GM13976 (cell line): ENCODE measurements around the gene RSPO1.
"Not testable (repeated sequence)": the region's sequence is repeated elsewhere in the genome, so short reads cannot be mapped to it uniquely, and the experiment has no call there.

Source experiments
- DNase-seq: peaks from one replicate; pipeline ENCODE4 v3.0.0; 2012; ENCODE audit warnings: low spot score
- in situ Hi-C: fragments of 300-500 bp; cut with MboI; formaldehyde crosslinking; loops from one replicate; pipeline ENCODE4 v1.12.0; 2022; ENCODE audit warnings: low sequenced_read_pairs, mixed read lengths, inconsistent platforms; ENCODE audit not compliant: unreplicated experiment
- TF ChIP-seq, protein P1 (sequence below): IDR thresholded peaks from 2 replicates; pipeline ENCODE4 v1.5.1; 2012; ENCODE audit warnings: borderline replicate concordance, mild to moderate bottlenecking; ENCODE audit not compliant: insufficient read depth; ENCODE audit errors: extremely low read depth, missing control alignments, control extremely low read depth

The RSPO1 gene, protein sequence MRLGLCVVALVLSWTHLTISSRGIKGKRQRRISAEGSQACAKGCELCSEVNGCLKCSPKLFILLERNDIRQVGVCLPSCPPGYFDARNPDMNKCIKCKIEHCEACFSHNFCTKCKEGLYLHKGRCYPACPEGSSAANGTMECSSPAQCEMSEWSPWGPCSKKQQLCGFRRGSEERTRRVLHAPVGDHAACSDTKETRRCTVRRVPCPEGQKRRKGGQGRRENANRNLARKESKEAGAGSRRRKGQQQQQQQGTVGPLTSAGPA

DNA sequence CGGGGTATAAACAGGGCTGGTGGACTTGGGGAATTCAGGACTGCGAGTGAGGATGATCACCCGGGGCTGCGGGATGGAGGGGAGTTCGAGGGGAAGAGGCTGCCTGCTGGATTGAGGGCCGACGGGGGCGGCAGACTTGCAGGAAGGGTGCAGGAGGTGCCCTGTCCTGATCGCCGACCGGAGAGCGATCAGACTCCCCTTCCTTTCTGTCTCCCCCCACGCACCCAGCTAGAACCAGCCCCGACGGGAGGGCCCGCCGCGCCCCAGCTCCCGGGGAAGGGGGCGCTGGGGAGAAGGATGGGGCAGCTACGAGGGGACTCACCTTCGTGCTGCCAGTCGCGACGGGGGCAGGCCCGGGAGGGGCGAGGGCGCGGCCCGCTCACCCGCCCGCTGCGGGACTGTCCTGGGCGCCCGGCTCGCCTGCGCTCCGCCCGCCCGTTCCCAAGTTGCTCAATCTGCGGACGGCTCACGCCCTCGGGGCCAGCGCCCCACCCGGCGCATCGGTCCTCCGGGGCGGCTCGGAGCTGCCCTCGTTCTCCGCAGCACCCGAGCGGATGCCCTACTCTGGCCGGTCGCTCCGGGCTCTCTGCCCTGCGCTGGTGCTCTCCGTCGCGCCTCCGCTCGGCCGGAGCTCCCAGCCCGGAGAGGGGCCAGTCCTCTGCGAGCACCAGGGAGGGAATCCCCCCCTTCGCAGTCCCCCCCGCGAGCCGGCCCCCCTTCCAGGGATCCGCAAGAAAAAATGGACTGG is at the start of gene RSPO1:
Gene RSPO1, minus strand, starts transcription at position 649 of the 748 bp plus-strand sequence. CDS start 5,231 bp downstream, outside the sequence.
- TF ChIP-seq, protein P1, sequence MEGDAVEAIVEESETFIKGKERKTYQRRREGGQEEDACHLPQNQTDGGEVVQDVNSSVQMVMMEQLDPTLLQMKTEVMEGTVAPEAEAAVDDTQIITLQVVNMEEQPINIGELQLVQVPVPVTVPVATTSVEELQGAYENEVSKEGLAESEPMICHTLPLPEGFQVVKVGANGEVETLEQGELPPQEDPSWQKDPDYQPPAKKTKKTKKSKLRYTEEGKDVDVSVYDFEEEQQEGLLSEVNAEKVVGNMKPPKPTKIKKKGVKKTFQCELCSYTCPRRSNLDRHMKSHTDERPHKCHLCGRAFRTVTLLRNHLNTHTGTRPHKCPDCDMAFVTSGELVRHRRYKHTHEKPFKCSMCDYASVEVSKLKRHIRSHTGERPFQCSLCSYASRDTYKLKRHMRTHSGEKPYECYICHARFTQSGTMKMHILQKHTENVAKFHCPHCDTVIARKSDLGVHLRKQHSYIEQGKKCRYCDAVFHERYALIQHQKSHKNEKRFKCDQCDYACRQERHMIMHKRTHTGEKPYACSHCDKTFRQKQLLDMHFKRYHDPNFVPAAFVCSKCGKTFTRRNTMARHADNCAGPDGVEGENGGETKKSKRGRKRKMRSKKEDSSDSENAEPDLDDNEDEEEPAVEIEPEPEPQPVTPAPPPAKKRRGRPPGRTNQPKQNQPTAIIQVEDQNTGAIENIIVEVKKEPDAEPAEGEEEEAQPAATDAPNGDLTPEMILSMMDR: no peak
- in situ Hi-C loops: no loop called here
- DNase-seq: no peak

DNA sequence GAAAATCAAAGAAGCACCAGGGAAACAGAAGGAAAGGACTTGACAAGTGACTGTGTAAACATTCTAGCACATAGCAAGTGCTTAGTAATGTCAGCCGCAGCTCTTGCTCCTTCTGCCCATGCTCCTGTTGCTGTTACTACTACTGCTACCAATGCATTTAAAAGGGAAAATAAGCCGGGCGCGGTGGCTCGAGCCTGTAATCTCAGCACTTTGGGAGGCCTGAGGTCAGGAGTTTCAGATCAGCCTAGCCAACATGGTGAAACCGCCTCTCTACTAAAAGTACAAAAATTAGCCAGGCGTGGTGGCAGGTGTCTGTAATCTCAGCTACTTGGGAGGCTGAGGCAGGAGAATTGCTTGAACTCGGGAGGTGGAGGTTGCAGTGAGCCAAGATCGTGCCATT is 49.5 kb upstream of the RSPO1 start:
- DNase-seq, in situ Hi-C loops: not testable (repeated sequence)

DNA sequence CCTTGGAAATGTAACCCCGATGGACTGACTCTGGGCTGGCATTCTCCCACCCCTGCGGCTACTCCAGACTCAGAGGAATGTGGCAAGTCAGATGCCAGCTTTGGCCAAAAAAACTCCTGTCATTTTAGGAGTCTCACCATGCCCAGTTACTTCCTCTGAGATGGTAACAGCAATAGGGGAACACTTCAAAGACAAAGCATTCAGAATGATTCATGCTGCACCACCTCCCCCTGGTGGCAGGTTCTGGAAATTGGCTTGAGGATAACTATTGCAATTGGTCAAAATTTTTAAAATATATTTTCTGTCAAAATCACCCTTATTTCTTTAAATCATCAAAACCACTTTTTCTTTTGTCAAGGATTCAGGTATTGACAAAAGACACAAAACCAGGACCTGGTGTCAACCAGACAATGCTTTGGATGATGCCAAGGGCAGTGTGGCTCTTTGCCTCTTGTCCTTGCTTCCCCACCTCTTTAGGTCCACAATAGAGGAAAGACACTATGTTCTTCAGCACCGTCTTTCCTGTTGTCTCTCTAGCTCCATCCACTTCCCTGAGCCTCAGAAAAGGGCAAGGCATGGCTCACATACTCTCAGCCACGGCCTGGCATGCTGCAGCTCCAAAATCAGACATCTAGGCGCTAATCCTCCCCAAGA is 47.8 kb upstream of the RSPO1 start:
- in situ Hi-C loops: no loop called here
- peak; percentile 65 for DNase-seq
- TF ChIP-seq, protein P1: peak; percentile 78

DNA sequence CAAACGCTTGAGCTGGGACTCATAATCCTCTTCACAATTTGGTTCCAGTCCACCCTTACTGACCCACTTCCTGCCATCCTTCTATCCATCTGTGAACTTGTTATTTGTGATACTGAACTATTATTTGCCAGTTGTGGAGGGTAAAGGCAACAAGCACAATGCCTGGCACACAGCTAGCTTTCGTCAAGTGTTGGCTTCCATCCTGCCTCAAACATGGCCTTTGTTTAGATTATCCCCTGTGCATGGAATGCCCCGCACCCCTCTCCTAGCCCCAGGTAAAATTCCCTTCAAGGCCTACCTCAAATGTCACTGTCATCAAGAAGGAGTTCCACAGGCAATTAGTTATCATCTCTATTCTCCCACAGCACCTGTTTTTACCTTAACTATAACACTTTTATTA is 46.2 kb upstream of the RSPO1 start:
- DNase-seq: no peak
- in situ Hi-C loops: no loop called here
- TF ChIP-seq, protein P1: no peak

DNA sequence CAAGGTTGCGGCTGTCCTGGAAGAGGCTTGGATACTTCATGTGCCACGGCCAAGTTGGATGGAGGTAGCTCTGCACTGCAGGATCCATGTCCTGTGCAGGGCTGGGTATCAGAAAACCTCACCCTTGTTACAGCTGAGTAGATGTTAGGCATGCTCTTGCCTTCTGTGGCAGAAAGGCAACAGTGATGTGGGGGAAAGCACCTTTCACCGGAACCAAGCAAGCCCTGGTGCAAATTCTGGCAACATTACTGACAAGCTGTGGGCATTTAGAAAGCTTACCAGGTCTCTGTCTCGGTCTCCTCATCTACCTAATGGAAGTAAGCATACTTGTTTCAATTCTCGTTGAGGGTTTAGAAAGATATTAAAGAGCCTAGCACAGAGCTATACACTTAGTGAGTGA is 43.1 kb upstream of the RSPO1 start:
- TF ChIP-seq, protein P1: no peak
- DNase-seq: no peak
- in situ Hi-C loops: loop anchor here (10.0 kb wide), 1 partner anchor 73 kb away; no protein-coding TSS in a partner anchor

DNA sequence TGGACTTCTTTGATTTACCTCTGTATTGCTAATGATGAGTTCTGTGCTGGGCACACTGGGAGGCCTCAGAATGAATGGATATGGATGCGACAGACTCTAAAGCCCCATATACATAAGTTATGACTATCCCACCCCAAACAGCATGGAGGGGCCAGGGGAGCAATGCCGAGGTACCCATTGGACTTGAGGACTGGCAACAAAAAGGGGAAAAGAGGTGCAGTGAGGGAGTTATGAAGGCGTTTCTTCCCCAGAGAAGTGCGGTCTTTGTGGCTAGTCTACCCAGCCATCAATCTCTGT is 42.4 kb upstream of the RSPO1 start:
- DNase-seq: no peak
- in situ Hi-C loops: loop anchor here (10.0 kb wide), 1 partner anchor 72 kb away; no protein-coding TSS in a partner anchor
- TF ChIP-seq, protein P1: no peak

DNA sequence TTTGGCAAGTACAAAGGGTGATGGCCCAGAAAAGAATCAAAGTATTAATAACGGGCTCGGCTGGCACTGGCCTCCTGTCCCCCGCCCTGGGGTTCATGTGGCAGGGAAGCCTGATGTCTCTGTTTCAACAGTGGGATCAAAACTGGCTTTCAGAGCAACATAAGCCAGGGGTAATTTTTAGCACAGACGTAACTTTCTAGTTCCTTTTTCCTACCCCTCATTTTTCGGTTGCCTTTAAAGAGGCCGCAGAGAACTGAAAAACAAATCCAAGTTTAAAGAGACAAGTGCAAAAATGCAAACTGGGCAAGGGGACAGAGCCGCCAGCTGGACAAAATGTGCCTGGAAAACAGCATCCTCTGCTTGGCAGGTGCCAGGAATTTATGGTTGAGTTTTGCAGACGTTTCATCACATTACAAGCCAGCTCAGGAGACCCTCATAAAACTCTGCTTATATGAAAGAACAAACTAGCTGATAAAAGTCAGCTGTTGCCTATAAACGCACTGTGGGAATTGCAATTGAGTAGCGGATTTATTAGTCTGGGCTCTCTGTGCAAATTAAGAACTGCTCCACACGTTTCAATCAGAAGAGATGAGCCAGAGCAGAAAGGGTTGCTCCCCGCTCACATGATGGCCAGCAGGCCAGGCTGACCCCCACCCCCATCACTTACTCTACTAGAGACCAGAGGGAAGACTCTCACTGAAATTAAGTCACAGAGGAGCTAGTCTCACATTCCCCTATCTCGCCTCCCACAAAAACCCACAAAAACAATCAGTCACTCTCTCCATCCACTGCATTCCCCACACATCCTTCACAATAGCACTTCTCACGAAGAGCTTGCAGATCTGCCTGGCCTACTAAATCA is 41.8 kb upstream of the RSPO1 start:
- in situ Hi-C loops: loop anchor here (10.0 kb wide), 1 partner anchor 72 kb away; no protein-coding TSS in a partner anchor
- peak; percentile 64 for DNase-seq
- TF ChIP-seq, protein P1: peak; percentile 23
